Stimulated activated naive CD4-positive, alpha-beta T cell treated with Interleukin-2 at 50 U/mL for 16 hours (primary cell): ENCODE measurements around the gene SLC38A9.
"Not testable (repeated sequence)": the region's sequence is repeated elsewhere in the genome, so short reads cannot be mapped to it uniquely, and the experiment has no call there.

Experiments used
- DNase-seq: peaks from one replicate; lab custom pipeline; 2025; lab: John Stamatoyannopoulos, UW

The SLC38A9 gene

GRCh38 chr5:55712023-55712859 is at the start of gene SLC38A9:
Gene SLC38A9 (minus strand): TSS chr5:55712324. CDS start chr5:55697958, 14,366 bp downstream.
- DNase-seq: peak; percentile 93

GRCh38 chr5:55761721-55762120 is 49.6 kb upstream of the SLC38A9 start:
- DNase-seq: not testable (repeated sequence)

GRCh38 chr5:55758714-55759113 is 46.6 kb upstream of the SLC38A9 start:
- DNase-seq: no peak

- DNase-seq: no peak
These were observed 46.1 kb upstream of the SLC38A9 start for GRCh38 chr5:55758231-55758630.

- no peak for DNase-seq
These were observed 38.4 kb upstream of the SLC38A9 start for GRCh38 chr5:55750499-55750898.

GRCh38 chr5:55750063-55750462 is 37.9 kb upstream of the SLC38A9 start:
- DNase-seq: no peak

- DNase-seq: no peak
These were observed 37.3 kb upstream of the SLC38A9 start for GRCh38 chr5:55749387-55749786.

- no peak for DNase-seq
These were observed 35.7 kb upstream of the SLC38A9 start for GRCh38 chr5:55747778-55748318.

GRCh38 chr5:55742778-55743177 is 30.7 kb upstream of the SLC38A9 start:
- no peak for DNase-seq

- DNase-seq: no peak
These were observed 25.7 kb upstream of the SLC38A9 start, which contains the start of gene DDX4 for GRCh38 chr5:55737793-55738192. Gene DDX4 (plus strand): TSS chr5:55738061. CDS start chr5:55738964, 903 bp downstream.

GRCh38 chr5:55734658-55735057 is 22.5 kb upstream of the SLC38A9 start:
- DNase-seq: no peak

GRCh38 chr5:55732585-55732984 is 20.5 kb upstream of the SLC38A9 start:
- no peak for DNase-seq

- DNase-seq: no peak
These were observed 19.7 kb upstream of the SLC38A9 start for GRCh38 chr5:55731848-55732247.

- no peak for DNase-seq
These were observed 12.2 kb upstream of the SLC38A9 start for GRCh38 chr5:55724281-55724680.

GRCh38 chr5:55720188-55720703 is 8.1 kb upstream of the SLC38A9 start:
- DNase-seq: no peak

GRCh38 chr5:55719026-55719425 is 6.9 kb upstream of the SLC38A9 start:
- not testable (repeated sequence) for DNase-seq

- DNase-seq: no peak
These were observed 3.5 kb upstream of the SLC38A9 start for GRCh38 chr5:55715519-55716078.

GRCh38 chr5:55714749-55715148 is 2.6 kb upstream of the SLC38A9 start:
- DNase-seq: no peak

GRCh38 chr5:55714339-55714738 is 2.2 kb upstream of the SLC38A9 start:
- no peak for DNase-seq

- no peak for DNase-seq
These were observed 1.7 kb upstream of the SLC38A9 start for GRCh38 chr5:55713871-55714270.

- DNase-seq: no peak
These were observed 559 bp downstream of the SLC38A9 start for GRCh38 chr5:55711507-55712022.

- no peak for DNase-seq
These were observed 3.4 kb downstream of the SLC38A9 start for GRCh38 chr5:55708732-55709131.

- DNase-seq: no peak
These were observed 5.9 kb downstream of the SLC38A9 start for GRCh38 chr5:55706230-55706629.
